Activated naive CD4-positive, alpha-beta T cell treated with anti-CD3 and anti-CD28 coated beads, Interleukin-2, amount 50 U/mL, for 16 hours (primary cell): ENCODE results near the gene SCYGR2.
"Not testable (repeated sequence)": the region's sequence is repeated elsewhere in the genome, so short reads cannot be mapped to it uniquely, and the experiment has no call there.

Experiments used
- DNase-seq: peaks from one replicate; pipeline ENCODE4 v3.0.0-alpha.2; 2020

SCYGR2 gene, protein sequence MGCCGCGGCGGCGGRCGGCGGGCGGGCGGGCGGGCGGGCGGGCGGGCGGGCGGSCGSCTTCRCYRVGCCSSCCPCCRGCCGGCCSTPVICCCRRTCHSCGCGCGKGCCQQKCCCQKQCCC

DNA sequence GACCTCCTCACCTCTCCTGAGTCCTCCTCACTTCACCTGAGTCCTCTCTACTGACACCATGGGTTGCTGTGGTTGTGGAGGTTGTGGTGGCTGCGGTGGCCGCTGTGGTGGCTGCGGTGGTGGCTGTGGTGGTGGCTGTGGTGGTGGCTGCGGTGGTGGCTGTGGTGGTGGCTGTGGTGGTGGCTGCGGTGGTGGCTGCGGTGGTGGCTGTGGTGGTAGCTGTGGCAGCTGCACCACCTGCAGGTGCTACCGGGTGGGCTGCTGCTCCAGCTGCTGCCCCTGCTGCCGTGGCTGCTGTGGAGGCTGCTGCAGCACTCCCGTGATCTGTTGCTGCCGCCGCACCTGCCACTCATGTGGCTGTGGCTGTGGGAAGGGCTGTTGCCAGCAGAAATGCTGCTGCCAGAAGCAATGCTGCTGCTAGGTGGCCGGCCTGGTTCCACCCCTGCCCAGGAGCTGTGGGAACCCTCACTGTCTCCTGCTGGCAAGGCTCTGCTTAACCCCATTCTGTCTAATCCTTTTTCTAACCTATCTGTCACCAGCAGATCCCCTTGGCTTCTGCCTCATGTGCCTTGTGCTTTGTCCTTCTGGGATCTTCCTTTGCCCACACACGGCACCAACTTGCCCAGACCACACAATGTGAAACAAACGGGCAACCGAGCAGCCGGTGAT is at the start of gene SCYGR2:
SCYGR2 (plus strand) TSS at position 59 of the 669 bp plus-strand sequence; CDS start at position 59, 0 bp downstream.
- not testable (repeated sequence) for DNase-seq

DNA sequence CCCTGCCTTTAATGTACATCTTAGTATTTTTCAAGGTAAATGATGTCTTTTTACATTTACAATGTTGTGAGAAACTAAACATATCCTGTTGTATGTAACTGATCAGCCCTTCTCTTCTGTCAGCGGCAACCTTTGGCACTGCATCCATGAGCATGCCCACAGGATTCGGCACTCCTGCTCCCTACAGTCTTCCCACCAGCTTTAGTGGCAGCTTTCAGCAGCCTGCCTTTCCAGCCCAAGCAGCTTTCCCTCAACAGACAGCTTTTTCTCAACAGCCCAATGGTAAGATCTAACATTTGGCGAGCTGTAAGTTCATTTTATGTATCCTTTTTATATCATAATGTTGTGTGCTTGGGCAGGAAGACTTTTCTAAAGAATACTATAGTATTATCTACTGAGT is 46.9 kb upstream of the SCYGR2 start:
- DNase-seq, result no peak

GRCh38 chr2:227562581-227562980 is 36.1 kb upstream of the SCYGR2 start:
- DNase-seq, result no peak

DNA sequence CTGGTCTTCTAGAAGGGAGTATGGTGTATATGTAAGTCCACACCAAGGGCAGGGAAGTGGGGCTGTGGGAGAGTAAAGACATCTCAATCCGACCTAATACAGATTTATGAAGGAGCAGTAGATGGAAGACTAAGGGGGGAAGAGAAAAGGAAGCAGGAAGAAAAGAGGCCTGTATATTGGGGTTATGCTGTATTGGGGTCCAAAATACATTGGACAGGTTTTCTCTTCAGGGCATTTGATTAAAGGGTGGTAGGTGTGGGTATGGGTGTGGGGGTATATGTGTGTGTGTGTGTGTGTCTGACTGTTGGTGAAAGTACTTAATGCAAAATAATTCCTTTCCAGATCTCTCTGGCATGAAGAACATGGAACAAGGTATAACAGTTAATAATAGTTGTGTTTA is 33.6 kb upstream of the SCYGR2 start:
- no peak for DNase-seq

GRCh38 chr2:227566012-227566411 is 32.7 kb upstream of the SCYGR2 start:
- DNase-seq, result no peak

DNA sequence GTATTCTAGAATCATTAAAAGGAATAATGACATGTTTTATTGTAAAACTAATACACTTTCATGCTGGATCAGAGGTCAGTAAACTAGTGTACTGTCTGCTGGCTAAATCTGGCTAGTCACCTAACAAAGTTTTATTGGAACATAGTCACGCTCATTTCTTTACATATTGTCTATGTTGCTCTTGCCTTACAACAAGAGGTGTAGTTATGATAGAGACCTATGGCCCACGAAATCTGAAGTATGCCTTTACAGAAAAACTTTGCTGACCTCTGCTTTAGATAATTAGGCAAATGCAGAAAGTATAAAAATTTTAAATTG is 29.9 kb upstream of the SCYGR2 start:
- no peak for DNase-seq

DNA sequence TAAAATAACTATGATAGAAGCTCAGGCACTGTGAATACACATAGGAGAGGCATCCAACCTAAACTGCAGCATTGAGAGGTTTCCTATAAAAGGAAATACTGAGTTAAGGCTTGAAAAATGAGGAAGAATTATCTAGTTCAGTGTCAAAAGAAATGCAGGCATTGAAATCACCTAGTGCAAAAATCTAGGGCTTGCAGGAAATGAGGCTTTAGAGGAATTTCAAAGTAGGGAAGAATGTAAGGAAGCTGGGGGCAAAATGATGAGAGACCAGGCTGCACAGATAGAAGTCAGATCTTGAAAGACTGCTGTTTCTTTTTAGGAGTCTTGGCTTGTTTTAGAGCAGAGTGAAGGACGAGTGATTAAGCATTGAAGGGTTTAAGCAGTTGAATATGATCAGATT is 28.1 kb upstream of the SCYGR2 start:
- DNase-seq, result no peak

DNA sequence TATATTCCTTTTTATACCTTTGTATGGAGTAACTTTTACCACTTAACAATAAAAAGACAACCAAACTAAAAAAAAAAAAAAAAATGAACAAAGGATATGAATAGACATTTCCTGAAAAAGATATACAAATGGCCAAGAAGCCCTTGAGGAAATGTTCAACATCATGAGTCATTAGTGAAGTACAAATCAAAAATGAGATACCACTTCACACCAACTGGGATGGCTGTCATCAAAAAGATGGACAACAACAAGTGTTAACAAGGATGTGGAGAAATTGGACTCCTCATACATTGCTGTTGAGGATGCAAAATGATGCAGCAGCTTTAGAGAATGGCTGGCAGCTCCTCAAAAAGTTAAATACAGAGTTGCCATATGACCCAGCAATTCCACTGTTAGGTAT is 22.6 kb upstream of the SCYGR2 start:
- DNase-seq, result no peak

- no peak for DNase-seq
These were observed 21.9 kb upstream of the SCYGR2 start for GRCh38 chr2:227576812-227577211.

DNA sequence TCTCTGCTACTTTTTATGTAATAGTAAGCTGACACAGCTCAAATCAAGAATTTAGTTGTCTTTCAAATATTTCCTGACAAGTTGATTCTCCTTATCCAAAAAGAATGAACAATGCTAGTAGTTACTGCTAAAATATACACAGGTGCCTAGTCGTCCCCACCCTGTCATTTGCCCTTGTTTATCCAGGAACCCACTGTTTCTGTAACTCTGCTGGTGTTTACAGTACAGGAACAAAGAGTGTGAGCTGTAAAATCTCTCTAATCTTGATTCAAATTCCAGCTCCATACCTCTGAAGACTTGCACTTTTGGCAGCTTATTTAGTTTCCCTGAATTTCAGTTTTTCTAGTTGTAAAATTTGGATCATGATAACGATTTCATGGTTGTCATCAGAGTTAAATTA is 21.1 kb upstream of the SCYGR2 start:
- DNase-seq, result no peak

GRCh38 chr2:227578642-227579041 is 20.1 kb upstream of the SCYGR2 start:
- DNase-seq, result no peak

- DNase-seq, result no peak
These were observed 18.9 kb upstream of the SCYGR2 start for GRCh38 chr2:227579791-227580190.

DNA sequence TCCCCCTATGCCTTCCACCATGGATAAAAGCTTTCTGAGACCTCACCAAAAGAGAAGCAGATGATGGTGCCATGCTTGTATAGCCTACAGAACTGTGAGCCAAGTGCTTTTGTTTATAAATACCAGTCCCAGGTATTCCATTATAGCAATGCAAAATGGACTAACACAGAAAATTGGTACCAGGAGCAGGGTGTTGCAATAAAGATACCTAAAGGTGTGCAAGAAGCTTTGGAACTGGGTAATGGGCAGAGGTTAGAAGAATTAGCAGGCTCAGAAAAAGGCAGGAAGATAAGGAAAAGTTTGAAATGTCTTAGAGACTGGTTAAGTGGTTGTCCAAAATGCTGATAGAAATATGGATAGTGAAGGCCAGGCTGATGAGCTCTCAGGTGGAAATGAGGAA is 16.3 kb upstream of the SCYGR2 start:
- no peak for DNase-seq

DNA sequence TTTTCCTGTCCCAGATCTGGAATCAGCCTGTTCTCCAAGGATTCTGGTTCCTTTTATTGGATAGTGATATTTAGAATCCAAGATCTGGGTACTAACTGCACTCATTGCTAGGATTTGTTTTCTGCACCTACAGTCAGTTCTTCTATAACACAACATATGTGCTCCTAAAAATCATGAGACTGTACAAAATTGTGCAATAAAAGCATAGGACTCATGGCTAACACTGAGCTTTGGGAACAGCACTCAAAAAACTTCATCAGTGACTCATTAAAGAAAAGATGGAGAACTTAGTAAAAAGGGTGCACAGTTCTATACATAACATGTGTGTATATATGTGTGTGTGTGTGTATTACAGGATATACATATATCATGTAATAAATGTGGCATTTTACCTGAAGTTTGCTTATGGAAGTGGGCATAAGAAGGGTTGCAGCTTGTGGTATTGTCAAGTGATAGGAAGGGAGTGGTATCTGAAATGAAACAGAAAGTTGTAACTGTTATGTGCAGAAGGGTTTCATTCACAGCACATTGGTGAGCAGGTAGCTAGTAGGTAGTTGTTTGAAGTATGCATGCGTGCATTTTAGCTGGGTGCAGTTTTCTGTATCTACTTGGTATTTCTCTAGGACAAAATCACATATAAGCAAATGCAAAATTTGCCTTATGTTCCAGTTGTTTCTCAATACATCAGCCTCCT is 5.9 kb upstream of the SCYGR2 start:
- no peak for DNase-seq

- no peak for DNase-seq
These were observed 2.9 kb upstream of the SCYGR2 start for GRCh38 chr2:227595797-227596196.

DNA sequence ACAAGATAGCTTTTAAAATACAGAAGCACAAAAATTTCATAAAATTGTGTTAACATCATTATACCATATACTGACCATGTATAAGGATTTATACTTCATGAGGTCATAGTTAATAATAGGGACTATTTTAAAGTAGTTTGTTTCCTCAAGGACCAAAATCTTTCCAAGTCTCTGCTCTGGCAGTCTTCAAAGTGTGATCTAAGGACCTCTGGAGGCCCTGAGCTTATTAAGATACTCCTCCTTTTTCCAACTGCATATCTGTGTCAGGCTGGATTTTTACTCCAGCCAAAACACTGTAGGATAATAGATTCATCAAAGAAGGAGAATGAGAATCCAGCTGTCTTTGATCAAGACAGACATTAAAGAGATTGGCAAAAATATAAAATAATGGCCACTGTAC is 1.7 kb upstream of the SCYGR2 start:
- no peak for DNase-seq

- no peak for DNase-seq
These were observed 695 bp upstream of the SCYGR2 start for GRCh38 chr2:227597998-227598397.

GRCh38 chr2:227602358-227602757 is 3.7 kb downstream of the SCYGR2 start:
- DNase-seq, result no peak

DNA sequence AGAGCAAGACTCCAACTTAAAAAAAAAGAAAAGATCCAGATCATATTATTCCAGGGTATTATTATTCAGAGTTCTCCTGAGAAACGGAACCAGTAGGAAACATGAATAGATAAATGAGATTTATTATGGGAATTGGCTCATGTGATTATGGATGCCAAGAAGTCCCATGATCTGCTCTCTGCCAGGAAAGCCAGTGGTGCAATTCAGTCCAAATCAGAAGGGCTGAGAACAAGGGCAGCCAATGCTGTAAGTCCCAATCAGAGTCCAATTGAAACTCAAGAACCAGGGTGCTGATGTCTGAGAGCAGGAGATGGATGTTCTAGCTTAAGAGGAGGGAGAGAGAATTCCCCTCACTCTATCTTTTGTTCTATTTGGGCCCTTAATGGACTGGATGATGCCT is 7.8 kb downstream of the SCYGR2 start:
- no peak for DNase-seq

DNA sequence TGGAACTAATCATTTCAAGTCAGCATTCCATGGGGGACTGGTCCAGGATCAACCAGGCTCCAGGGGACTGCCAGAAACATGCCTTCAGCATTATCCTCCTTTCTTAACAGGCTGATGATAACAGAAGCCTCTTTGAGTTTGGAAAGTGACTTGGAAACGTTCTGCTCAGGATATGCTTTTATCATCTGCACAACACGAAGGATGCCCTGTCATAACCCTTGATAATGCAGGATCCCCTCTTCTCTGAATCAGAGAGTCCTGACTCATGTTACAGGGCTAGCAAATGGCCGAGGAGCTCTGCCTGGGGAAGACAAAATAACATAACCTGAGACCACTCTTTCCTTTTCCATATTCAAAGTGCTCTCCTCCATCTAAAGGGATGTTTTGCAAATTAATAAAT is 9.2 kb downstream of the SCYGR2 start:
- no peak for DNase-seq

GRCh38 chr2:227608561-227609338 is 10.1 kb downstream of the SCYGR2 start:
- DNase-seq, result no peak

DNA sequence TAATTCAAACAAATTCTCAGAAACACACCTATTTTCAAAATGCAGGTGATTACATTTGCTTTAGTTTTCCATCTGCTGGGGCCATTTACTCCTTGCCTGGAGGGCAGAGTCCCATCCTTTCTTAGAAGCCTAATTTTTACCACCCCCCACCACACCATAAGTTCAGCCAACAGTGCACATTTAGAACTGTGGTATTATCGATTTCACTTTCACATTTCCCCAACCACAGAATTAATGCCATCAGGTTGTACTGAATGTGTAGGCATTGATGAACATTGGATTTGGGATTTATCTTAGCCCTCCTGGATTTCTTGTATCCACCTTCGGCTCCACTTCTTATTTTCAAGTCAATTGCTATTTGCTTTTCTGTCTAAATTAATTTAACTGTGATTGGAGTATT is 11.4 kb downstream of the SCYGR2 start:
- DNase-seq, result no peak

DNA sequence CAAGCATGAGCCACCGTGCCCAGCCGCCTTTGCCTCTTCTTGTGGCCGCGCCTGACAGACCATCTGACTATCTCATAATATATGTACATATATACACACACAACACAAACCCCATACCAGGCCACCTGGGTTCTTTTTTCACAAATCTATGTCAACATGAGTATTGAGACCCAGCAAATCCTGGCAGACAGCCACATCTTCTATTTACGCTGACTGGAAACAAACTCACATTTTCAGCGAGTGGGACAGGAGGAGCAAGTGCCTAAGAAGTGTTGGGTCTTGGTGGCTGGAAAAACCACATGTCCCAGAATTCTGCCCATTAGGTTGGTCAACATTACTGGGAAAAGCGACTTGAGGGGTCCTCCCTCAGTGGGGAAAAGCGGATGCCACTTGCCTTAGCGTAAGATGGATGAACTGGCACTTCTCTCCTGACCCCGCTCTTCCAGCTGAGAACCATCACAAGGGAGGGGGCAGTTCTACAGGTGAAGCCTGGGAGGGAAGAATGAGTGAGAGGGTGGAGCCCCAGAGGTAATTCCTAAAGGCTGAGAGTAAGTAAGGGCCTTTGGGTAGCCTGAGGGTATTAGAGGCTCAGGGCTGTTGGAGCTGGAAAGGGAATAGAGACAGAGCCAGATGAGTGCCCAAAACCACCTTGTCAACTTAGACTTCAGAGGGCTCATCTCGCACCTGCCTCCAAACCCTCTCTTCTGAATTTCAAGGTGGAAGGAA is 14.0 kb downstream of the SCYGR2 start:
- DNase-seq, result no peak
